Fibroblast of mammary gland (primary cell): ENCODE data around the gene CALCR.
"Not testable (repeated sequence)": the region's sequence is repeated elsewhere in the genome, so short reads cannot be mapped to it uniquely, and the experiment has no call there.

ENCODE experiments used
- DNase-seq: peaks from one replicate; pipeline ENCODE4 v3.0.0-alpha.2; 2010; ENCODE audit warnings: low read depth
- H3K4me3 ChIP-seq: 2 replicates; pipeline ENCODE4 v1.5.1; 2011; ENCODE audit warnings: low read depth, mild to moderate bottlenecking, low read length, moderate library complexity; ENCODE audit not compliant: control insufficient read depth
- CTCF ChIP-seq: conservative IDR thresholded peaks from 2 replicates; pipeline ENCODE4 v1.5.1; 2011; ENCODE audit warnings: low read depth, low read length, inconsistent platforms; ENCODE audit not compliant: control insufficient read depth, insufficient read depth

The CALCR gene

GRCh38 chr7:93594250-93594649 is 19.7 kb upstream of the CALCR start:
- no peak for TF ChIP-seq CTCF
- no peak for DNase-seq
- H3K4me3 ChIP-seq: no peak overlapping the region

- H3K4me3 ChIP-seq: no peak overlapping the region
- DNase-seq: no peak
- no peak for TF ChIP-seq CTCF
Measured at GRCh38 chr7:93592588-93593266, 18.2 kb upstream of the CALCR start.

- H3K4me3 ChIP-seq, DNase-seq: not testable (repeated sequence)
Measured at GRCh38 chr7:93591224-93592050, 16.9 kb upstream of the CALCR start.

- DNase-seq, H3K4me3 ChIP-seq: not testable (repeated sequence)
Measured at GRCh38 chr7:93586479-93586865, 11.9 kb upstream of the CALCR start.

- not testable (repeated sequence) for DNase-seq, H3K4me3 ChIP-seq
Measured at GRCh38 chr7:93585694-93586478, 11.4 kb upstream of the CALCR start.

- H3K4me3 ChIP-seq: no peak overlapping the region
- no peak for TF ChIP-seq CTCF
- no peak for DNase-seq
Measured at GRCh38 chr7:93579431-93579830, 4.9 kb upstream of the CALCR start.

GRCh38 chr7:93578762-93579161 is 4.2 kb upstream of the CALCR start:
- TF ChIP-seq CTCF: no peak
- DNase-seq: no peak
- H3K4me3 ChIP-seq: no peak overlapping the region
